OCI-LY7 (cell line): ENCODE results near the gene CSNK1D. TPM values are rescaled to one million over a fixed set of nuclear protein-coding genes. Genes with fewer than 3 reads are reported as not detected.

ENCODE experiments used
- BruUV-seq: library from RNA; stranded (reverse); fragments of 400-500 nt; replicated peaks from 2 replicates; lab custom pipeline; 2021; lab: Mats Ljungman, UMichigan
- CTCF ChIA-PET: fragments of 300-600 bp; sonication (Branson Sonifier 250); formaldehyde crosslinking; loops from one replicate; lab custom pipeline; 2022; ENCODE audit warnings: antibody characterized with exemption; ENCODE audit not compliant: unreplicated experiment; lab: Charles Lee
- POLR2A ChIA-PET: fragments of 300-600 bp; sonication (Branson Sonifier 250); formaldehyde crosslinking; loops from one replicate; lab custom pipeline; 2022; ENCODE audit warnings: antibody characterized with exemption; lab: Charles Lee
- DNase-seq: peaks from one replicate; pipeline ENCODE4 v3.0.0-alpha.2; 2015; ENCODE audit warnings: low spot score
- H2AFZ ChIP-seq: fragments of 200-600 bp; sonication (generic), shearing (Covaris generic); 2 replicates; pipeline ENCODE4 v1.6.1; 2014; ENCODE audit warnings: mild to moderate bottlenecking, antibody characterized with exemption, low read length, moderate library complexity
- H3K27ac ChIP-seq: fragments of 200-600 bp; sonication (generic); 2 replicates; pipeline ENCODE4 v1.5.1; 2014; ENCODE audit warnings: mixed run types, low read depth, mild to moderate bottlenecking, moderate library complexity, low read length, inconsistent platforms; ENCODE audit not compliant: poor library complexity, severe bottlenecking
- H3K36me3 ChIP-seq: fragments of 200-600 bp; sonication (generic); 2 replicates; pipeline ENCODE4 v1.6.1; 2014; ENCODE audit warnings: mild to moderate bottlenecking, antibody characterized with exemption, low read length, moderate library complexity, mixed read lengths; ENCODE audit not compliant: insufficient read depth
- H3K4me1 ChIP-seq: fragments of 200-600 bp; sonication (generic); 2 replicates; pipeline ENCODE4 v1.5.1; 2014; ENCODE audit warnings: mild to moderate bottlenecking, low read length; ENCODE audit not compliant: insufficient read depth, poor library complexity, severe bottlenecking
- H3K4me2 ChIP-seq: fragments of 200-600 bp; sonication (generic); 2 replicates; pipeline ENCODE4 v1.6.1; 2014; ENCODE audit warnings: mild to moderate bottlenecking, low read length
- H3K4me3 ChIP-seq: fragments of 200-600 bp; sonication (generic); 2 replicates; pipeline ENCODE4 v1.5.1; 2014; ENCODE audit warnings: mild to moderate bottlenecking, low read depth, low read length; ENCODE audit not compliant: poor library complexity, severe bottlenecking
- H3K79me2 ChIP-seq: fragments of 200-600 bp; sonication (generic); 2 replicates; pipeline ENCODE4 v1.6.1; 2016; ENCODE audit warnings: low read depth, mild to moderate bottlenecking, low read length, moderate library complexity, mixed read lengths; ENCODE audit not compliant: insufficient read depth
- H3K9me2 ChIP-seq: fragments of 200-600 bp; sonication (generic); 2 replicates; pipeline ENCODE4 v1.6.1; 2016; ENCODE audit warnings: mild to moderate bottlenecking, low read length, mixed read lengths; ENCODE audit not compliant: insufficient read depth
- H3K9me3 ChIP-seq: fragments of 200-600 bp; sonication (generic); 2 replicates; pipeline ENCODE4 v1.6.1; 2014; ENCODE audit warnings: mild to moderate bottlenecking, mixed run types, low read length, mixed read lengths
- H4K20me1 ChIP-seq: fragments of 200-600 bp; sonication (generic); 2 replicates; pipeline ENCODE4 v1.6.1; 2014; ENCODE audit warnings: mild to moderate bottlenecking, antibody characterized with exemption, low read length, moderate library complexity, mixed read lengths; ENCODE audit not compliant: insufficient read depth
- CTCF ChIP-seq: fragments of 200-600 bp; sonication (generic); conservative IDR thresholded peaks from 2 replicates; pipeline ENCODE4 v1.5.1; 2014; ENCODE audit warnings: mild to moderate bottlenecking, antibody characterized with exemption, low read length, moderate library complexity, mixed read lengths
- EZH2phosphoT487 ChIP-seq: fragments of 200-600 bp; sonication (generic); IDR thresholded peaks from 2 replicates; pipeline ENCODE4 v1.6.1; 2018; ENCODE audit warnings: low read depth, borderline replicate concordance, mild to moderate bottlenecking, mixed run types, antibody characterized with exemption, low read length, moderate library complexity, mixed read lengths
- intact Hi-C: fragments of 100-400 bp; cut with micrococcal nuclease; formaldehyde crosslinking; loops from one replicate; pipeline ENCODE4 v1.10.0; 2022; ENCODE audit not compliant: unreplicated experiment
- total RNA-seq, 2 experiments: library from RNA; depleted of rRNA in 1 of 2; stranded (reverse); fragments of >200 nt in 1 of 2; shearing (Covaris generic) in 1 of 2; gene quantifications; 2 replicates each; pipeline ENCODE4 v1.2.3, GENCODE V29; 2014 to 2022

CSNK1D gene
- total RNA-seq, 2 experiments from 2014 or later, result 53.0 to 181 TPM

- ChIA-PET POLR2A (no interaction called here), CTCF (no interaction called here)
- intact Hi-C loops, result no loop called here
Measured at GRCh38 chr17:82318772-82319606, 45.5 kb upstream of the CSNK1D start.

GRCh38 chr17:82318169-82318498 is 44.6 kb upstream of the CSNK1D start:
- H3K4me3 ChIP-seq, result no peak overlapping the region
- TF ChIP-seq CTCF (no peak), EZH2phosphoT487 (no peak)
- no peaks in the 10 kb centered on the region for H3K9me2 ChIP-seq
- peaks cover 8% of the 10 kb centered on the region; the same call in 1 of the 2 replicates for H3K9me3 ChIP-seq
- H3K4me2 ChIP-seq, result no peak overlapping the region
- H3K4me1 ChIP-seq, result no peaks in the 10 kb centered on the region
- no peak overlapping the region for H3K27ac ChIP-seq
- DNase-seq, result no peak
- ChIA-PET CTCF (no interaction called here), POLR2A (no interaction called here)
- intact Hi-C loops, result no loop called here
- no peaks in the 10 kb centered on the region for H3K36me3 ChIP-seq
- no TSS peak for BruUV-seq
- H3K79me2 ChIP-seq, result no peaks in the 10 kb centered on the region
- H2AFZ ChIP-seq, result no peak overlapping the region
- H4K20me1 ChIP-seq, result no peaks in the 10 kb centered on the region

More at GRCh38 chr17:82318772-82319606, 45.5 kb upstream of the CSNK1D start:
- Histone ChIP-seq H3K27ac (no peak overlapping the region), H3K36me3 (no peaks in the 10 kb centered on the region), H3K4me2 (no peak overlapping the region), H3K9me2 (no peaks in the 10 kb centered on the region), H3K9me3 (peaks cover 8% of the 10 kb centered on the region; the same call in 1 of the 2 replicates), H3K4me3 (no peak overlapping the region), H2AFZ (no peak overlapping the region), H4K20me1 (no peaks in the 10 kb centered on the region), H3K4me1 (no peaks in the 10 kb centered on the region), H3K79me2 (no peaks in the 10 kb centered on the region)
- DNase-seq, result no peak
- TF ChIP-seq EZH2phosphoT487 (no peak), CTCF (no peak)
- no TSS peak for BruUV-seq
